Natural killer cell (primary cell): ENCODE results near the gene CMSS1. TPM values are rescaled to one million over a fixed set of nuclear protein-coding genes. Genes with fewer than 3 reads are reported as not detected.
"Not testable (repeated sequence)": the region's sequence is repeated elsewhere in the genome, so short reads cannot be mapped to it uniquely, and the experiment has no call there.

Experiments
- ATAC-seq, 3 donors: fragments of 150-1000 bp in 2 of 3; fragments of 200-7000 bp in 1 of 3; cut with Tn5 transposase; 1 replicate in 1 of 3; 2 replicates in 2 of 3; pipeline ENCODE4 v1.10.0; 2021; ENCODE audit warnings: mild to moderate bottlenecking in 2 of 3, moderate library complexity in 2 of 3
- DNase-seq, 2 donors: peaks; one replicate each; pipeline versions ENCODE4 v3.0.0 to v3.0.0-alpha.2; 2013 to 2021; ENCODE audit warnings: mixed read lengths in 1 of 2
- H3K27ac ChIP-seq: one replicate; pipeline ENCODE4 v1.5.1; 2013; ENCODE audit warnings: mild to moderate bottlenecking, low read length
- H3K27me3 ChIP-seq: one replicate; pipeline ENCODE4 v1.6.1; 2013; ENCODE audit warnings: low read length; ENCODE audit not compliant: control insufficient read depth, insufficient read depth
- H3K36me3 ChIP-seq: one replicate; pipeline ENCODE4 v1.6.1; 2013; ENCODE audit warnings: low read length; ENCODE audit not compliant: control insufficient read depth, insufficient read depth
- H3K4me1 ChIP-seq: one replicate; pipeline ENCODE4 v1.6.1; 2013; ENCODE audit warnings: low read length; ENCODE audit not compliant: control insufficient read depth, insufficient read depth
- H3K4me3 ChIP-seq: one replicate; pipeline ENCODE4 v1.5.1; 2013; ENCODE audit warnings: low read length
- H3K9me3 ChIP-seq: one replicate; pipeline ENCODE4 v1.6.1; 2013; ENCODE audit warnings: low read length; ENCODE audit not compliant: control insufficient read depth, insufficient read depth
- H3K27ac Mint-ChIP-seq, 2 donors: one replicate each; pipeline ENCODE4 v1.8.0; 2022; ENCODE audit warnings: mild to moderate bottlenecking in 2 of 2, mixed read lengths in 2 of 2, moderate library complexity in 1 of 2
- H3K27me3 Mint-ChIP-seq, 2 donors: one replicate each; pipeline ENCODE4 v1.8.0; 2022; ENCODE audit warnings: low read depth in 2 of 2, mixed read lengths in 2 of 2
- H3K36me3 Mint-ChIP-seq: one replicate; pipeline ENCODE4 v1.8.0; 2022; ENCODE audit warnings: mixed read lengths
- H3K4me1 Mint-ChIP-seq, 2 donors: one replicate each; pipeline ENCODE4 v1.8.0; 2022; ENCODE audit warnings: mixed read lengths in 2 of 2
- H3K4me3 Mint-ChIP-seq: one replicate; pipeline ENCODE4 v1.8.0; 2022; ENCODE audit warnings: mild to moderate bottlenecking, moderate library complexity, mixed read lengths
- H3K9me3 Mint-ChIP-seq, 2 donors: one replicate each; pipeline ENCODE4 v1.8.0; 2022; ENCODE audit warnings: mixed read lengths in 2 of 2
- WGBS: methylation state at CpG from one replicate; pipeline ENCODE4 v1.1.7; 2013; ENCODE audit warnings: missing lambda C conversion rate; ENCODE audit not compliant: insufficient coverage; 5-methylcytosine and 5-hydroxymethylcytosine counted together
- intact Hi-C: fragments of 100-400 bp; cut with micrococcal nuclease; formaldehyde crosslinking; loops from one replicate; pipeline ENCODE4 v1.14.2; 2022
- total RNA-seq, 4 donors: library from RNA; stranded (reverse); fragments of 120-200 nt in 1 of 4; gene quantifications; one replicate each; pipeline versions ENCODE4 v1.2.3 to v1.2.4, GENCODE V29; 2013 to 2022
- TF ChIP-seq, protein P1 (sequence below): fragments of 200-600 bp; IDR thresholded peaks from one replicate; pipeline ENCODE4 v1.8.0; 2022; ENCODE audit warnings: antibody characterized with exemption

The CMSS1 gene
- total RNA-seq, 3 donors from 2014 or later (not counting 1 experiment from before 2014, with no cell fraction given) = 7.8 to 12.7 (median 9.2) TPM

DNA sequence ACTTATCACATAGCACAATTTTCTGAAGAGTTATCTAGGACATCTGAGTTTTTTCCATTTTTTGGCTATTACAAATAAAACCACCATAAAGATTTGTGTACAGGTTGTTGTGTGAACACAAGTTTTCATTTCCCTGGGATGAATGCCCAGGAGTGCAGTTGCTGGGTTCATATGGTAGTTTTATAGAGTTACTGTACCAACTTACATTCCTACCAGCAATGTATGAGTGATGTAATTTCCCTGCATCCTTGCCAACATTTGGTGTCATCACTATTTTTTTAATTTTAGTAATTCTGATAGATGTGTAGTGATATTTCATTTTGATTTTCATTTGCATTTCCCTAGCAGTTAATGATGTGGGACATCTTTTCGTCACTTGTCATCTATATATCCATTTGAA is 276.2 kb downstream of the CMSS1 start:
- DNase-seq (no peak), ATAC-seq (no peak)
- no peaks in the 10 kb centered on the region for H3K9me3 ChIP-seq
- H3K9me3 Mint-ChIP-seq = no peaks in the 10 kb centered on the region
- H3K4me3 Mint-ChIP-seq = no peak overlapping the region
- no peaks in the 10 kb centered on the region for H3K4me1 ChIP-seq
- no peak overlapping the region for H3K27ac ChIP-seq
- H3K36me3 ChIP-seq = no peaks in the 10 kb centered on the region
- no peaks in the 10 kb centered on the region for H3K27me3 ChIP-seq
- no peak overlapping the region for H3K27ac Mint-ChIP-seq
- peaks cover 11 to 21% of the 10 kb centered on the region in 2 donors for H3K4me1 Mint-ChIP-seq
- intact Hi-C loops = no loop called here
- H3K27me3 Mint-ChIP-seq = no peaks in the 10 kb centered on the region
- WGBS = no CpG with 5 or more reads among the region's 1 CpG
- H3K4me3 ChIP-seq = no peak overlapping the region
- TF ChIP-seq, protein P1, sequence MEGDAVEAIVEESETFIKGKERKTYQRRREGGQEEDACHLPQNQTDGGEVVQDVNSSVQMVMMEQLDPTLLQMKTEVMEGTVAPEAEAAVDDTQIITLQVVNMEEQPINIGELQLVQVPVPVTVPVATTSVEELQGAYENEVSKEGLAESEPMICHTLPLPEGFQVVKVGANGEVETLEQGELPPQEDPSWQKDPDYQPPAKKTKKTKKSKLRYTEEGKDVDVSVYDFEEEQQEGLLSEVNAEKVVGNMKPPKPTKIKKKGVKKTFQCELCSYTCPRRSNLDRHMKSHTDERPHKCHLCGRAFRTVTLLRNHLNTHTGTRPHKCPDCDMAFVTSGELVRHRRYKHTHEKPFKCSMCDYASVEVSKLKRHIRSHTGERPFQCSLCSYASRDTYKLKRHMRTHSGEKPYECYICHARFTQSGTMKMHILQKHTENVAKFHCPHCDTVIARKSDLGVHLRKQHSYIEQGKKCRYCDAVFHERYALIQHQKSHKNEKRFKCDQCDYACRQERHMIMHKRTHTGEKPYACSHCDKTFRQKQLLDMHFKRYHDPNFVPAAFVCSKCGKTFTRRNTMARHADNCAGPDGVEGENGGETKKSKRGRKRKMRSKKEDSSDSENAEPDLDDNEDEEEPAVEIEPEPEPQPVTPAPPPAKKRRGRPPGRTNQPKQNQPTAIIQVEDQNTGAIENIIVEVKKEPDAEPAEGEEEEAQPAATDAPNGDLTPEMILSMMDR = no peak
- no peaks in the 10 kb centered on the region for H3K36me3 Mint-ChIP-seq

DNA sequence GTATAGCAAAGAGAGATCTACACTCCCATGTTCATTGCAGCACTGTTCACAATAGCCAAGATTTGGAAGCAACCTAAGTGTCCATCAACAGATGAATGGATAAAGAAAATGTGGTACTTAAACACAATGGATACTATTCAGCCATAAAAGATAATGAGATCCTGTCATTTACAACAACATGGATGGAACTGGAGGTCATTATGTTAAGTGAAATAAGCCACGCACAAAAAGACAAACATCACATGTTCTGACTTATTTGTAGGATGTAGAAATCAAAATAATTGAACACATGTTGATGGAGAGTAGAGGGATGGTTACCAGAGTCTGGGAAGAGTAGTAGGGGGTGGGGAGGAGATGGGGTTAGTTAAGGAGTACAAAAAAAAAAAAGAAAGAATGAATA is 278.6 kb downstream of the CMSS1 start:
- H3K27ac Mint-ChIP-seq = peak overlapping the region in 1 of 2 donors; percentile 33
- not testable (repeated sequence) for H3K9me3 Mint-ChIP-seq

DNA sequence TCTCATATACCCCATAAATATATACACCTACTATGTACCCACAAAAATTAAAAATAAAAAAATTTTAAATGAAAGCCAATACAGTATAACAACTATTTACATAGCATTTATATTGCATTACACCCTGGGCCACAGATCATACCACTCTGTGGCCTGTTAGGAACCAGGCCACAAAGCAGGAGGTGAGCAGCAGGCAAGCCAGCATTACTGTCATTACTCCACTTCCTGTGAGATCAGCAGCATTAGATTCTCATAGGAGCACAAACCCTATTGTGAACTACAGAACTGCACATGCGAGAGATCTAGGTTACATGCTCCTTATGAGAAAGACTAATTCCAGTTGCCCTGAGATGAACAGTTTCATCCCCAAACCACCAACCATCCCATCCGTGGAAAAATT is 279.2 kb downstream of the CMSS1 start:
- DNase-seq (no peak), ATAC-seq (peak; percentile 39 to 80 (median 58))
- H3K9me3 ChIP-seq = no peaks in the 10 kb centered on the region
- no peaks in the 10 kb centered on the region for H3K36me3 Mint-ChIP-seq
- peaks cover 10 to 13% of the 10 kb centered on the region in 2 donors for H3K4me1 Mint-ChIP-seq
- TF ChIP-seq, protein P1 = no peak
- H3K27ac ChIP-seq = no peak overlapping the region
- H3K4me1 ChIP-seq = no peaks in the 10 kb centered on the region
- intact Hi-C loops = no loop called here
- no peak overlapping the region for H3K4me3 Mint-ChIP-seq
- H3K27me3 ChIP-seq = no peaks in the 10 kb centered on the region
- no peaks in the 10 kb centered on the region for H3K9me3 Mint-ChIP-seq
- no peaks in the 10 kb centered on the region for H3K36me3 ChIP-seq
- WGBS = 73% methylated on average over 1 of the region's 2 CpGs
- H3K27me3 Mint-ChIP-seq = no peaks in the 10 kb centered on the region
- H3K4me3 ChIP-seq = no peak overlapping the region
- H3K27ac Mint-ChIP-seq = peak overlapping the region in 1 of 2 donors; percentile 33

More for the DNA sequence above, 278.6 kb downstream of the CMSS1 start:
- H3K27me3 Mint-ChIP-seq, H3K27ac ChIP-seq, H3K27me3 ChIP-seq, H3K36me3 ChIP-seq, H3K36me3 Mint-ChIP-seq, H3K4me3 ChIP-seq, DNase-seq, H3K4me1 ChIP-seq, intact Hi-C loops, H3K9me3 ChIP-seq, H3K4me3 Mint-ChIP-seq, ATAC-seq: not testable (repeated sequence)
- WGBS = 100% methylated on average over 1 of the region's 1 CpG
- H3K4me1 Mint-ChIP-seq = peaks cover 10 to 13% of the 10 kb centered on the region in 2 donors

DNA sequence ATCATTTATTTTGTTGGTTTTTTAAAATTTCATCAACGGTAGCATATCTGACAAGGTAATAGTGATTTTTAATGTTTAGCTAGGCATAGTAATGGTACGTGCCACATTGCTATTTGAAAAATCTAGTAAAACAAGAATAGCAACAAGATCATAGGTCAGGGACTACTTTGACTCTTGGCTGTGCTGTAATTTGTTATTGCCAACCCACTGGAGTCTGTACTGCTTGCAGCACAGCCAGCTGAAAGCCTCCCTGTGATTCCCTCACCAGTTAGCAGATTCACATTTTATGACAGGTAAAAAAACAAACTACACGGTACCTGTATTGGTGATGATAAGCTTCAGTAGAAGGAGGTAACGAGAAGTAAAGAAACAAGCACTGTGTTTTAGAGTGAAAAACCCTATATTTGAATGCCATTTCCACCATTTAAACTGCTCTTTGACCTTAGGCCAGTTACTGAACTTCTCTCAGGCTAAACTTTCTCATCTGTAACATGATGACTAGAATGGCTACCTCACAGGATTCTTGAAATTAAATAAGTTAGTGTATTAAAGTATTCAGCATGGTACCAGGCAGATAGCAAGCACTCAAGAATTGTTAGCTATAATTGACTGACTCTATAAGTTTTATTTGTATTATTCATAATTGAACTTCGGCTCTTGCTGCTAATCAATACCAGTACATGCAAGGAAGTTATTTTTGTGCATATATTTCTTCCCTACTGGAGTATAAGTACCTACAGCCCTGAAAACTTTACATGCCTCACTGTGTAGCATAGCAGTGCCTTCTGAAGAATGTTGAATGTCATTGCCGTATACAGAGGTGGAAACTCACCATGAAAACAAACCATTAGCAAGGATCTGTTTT is 280.5 kb downstream of the CMSS1 start:
- TF ChIP-seq, protein P1 = no peak
- H3K9me3 ChIP-seq = no peaks in the 10 kb centered on the region
- 97% methylated on average over 4 of the region's 6 CpGs for WGBS
- H3K4me1 ChIP-seq = no peaks in the 10 kb centered on the region
- ATAC-seq = no peak
- no peak overlapping the region for H3K27ac ChIP-seq
- Mint-ChIP-seq H3K4me3 (no peak overlapping the region), H3K9me3 (no peaks in the 10 kb centered on the region), H3K4me1 (peaks cover 10 to 13% of the 10 kb centered on the region in 2 donors), H3K36me3 (no peaks in the 10 kb centered on the region), H3K27ac (no peak overlapping the region), H3K27me3 (no peaks in the 10 kb centered on the region)
- no peak overlapping the region for H3K4me3 ChIP-seq
- H3K27me3 ChIP-seq = no peaks in the 10 kb centered on the region
- intact Hi-C loops = no loop called here
- no peaks in the 10 kb centered on the region for H3K36me3 ChIP-seq
- DNase-seq = no peak
